Mesenchymal stem cell (in vitro differentiated cells and primary cell): ENCODE results near the gene ACACB.
A peak's percentile ranks its signal among the peaks of the same experiment; 100 is the strongest.

ENCODE experiments used
- DNase-seq: peaks from one replicate; pipeline ENCODE4 v3.0.0-alpha.2; 2013
- H2AFZ ChIP-seq: one replicate; pipeline ENCODE4 v1.6.1; 2013; ENCODE audit warnings: low read depth, mild to moderate bottlenecking, control low read depth, inconsistent platforms, low read length, moderate library complexity
- H2AK5ac ChIP-seq: 2 replicates; pipeline ENCODE4 v1.6.1; 2013; ENCODE audit warnings: low read length, moderate library complexity, mild to moderate bottlenecking, inconsistent platforms; ENCODE audit not compliant: severe bottlenecking
- H2BK120ac ChIP-seq: one replicate; pipeline ENCODE4 v1.6.1; 2013; ENCODE audit warnings: low read depth, mild to moderate bottlenecking, inconsistent platforms, low read length, moderate library complexity
- H2BK12ac ChIP-seq, 2 experiments: one replicate each; pipeline ENCODE4 v1.6.1; 2013; ENCODE audit warnings: inconsistent platforms in 2 of 2, low read length in 2 of 2, mild to moderate bottlenecking in 2 of 2, moderate library complexity in 2 of 2, control low read depth in 1 of 2
- H2BK15ac ChIP-seq: one replicate; pipeline ENCODE4 v1.6.1; 2013; ENCODE audit warnings: mild to moderate bottlenecking, low read depth, inconsistent platforms; ENCODE audit not compliant: poor library complexity, severe bottlenecking
- H2BK5ac ChIP-seq: 2 replicates; pipeline ENCODE4 v1.6.1; 2013; ENCODE audit warnings: low read depth, mild to moderate bottlenecking, low read length, control low read depth, inconsistent platforms; ENCODE audit not compliant: poor library complexity, severe bottlenecking
- H3K14ac ChIP-seq, 2 experiments: one replicate each; pipeline ENCODE4 v1.6.1; 2013; ENCODE audit warnings: inconsistent platforms in 2 of 2, low read length in 2 of 2, control low read depth in 1 of 2, mild to moderate bottlenecking in 1 of 2, moderate library complexity in 1 of 2
- H3K18ac ChIP-seq, 2 experiments: one replicate each; pipeline ENCODE4 v1.6.1; 2013; ENCODE audit warnings: inconsistent platforms in 2 of 2, low read length in 2 of 2, control low read depth in 1 of 2, low read depth in 1 of 2, mild to moderate bottlenecking in 1 of 2
- H3K23ac ChIP-seq, 2 experiments: one replicate each; pipeline ENCODE4 v1.6.1; 2013; ENCODE audit warnings: inconsistent platforms in 2 of 2, low read length in 2 of 2, mild to moderate bottlenecking in 2 of 2, moderate library complexity in 2 of 2, control low read depth in 1 of 2
- H3K27ac ChIP-seq: 2 replicates; pipeline ENCODE4 v1.5.1; 2013; ENCODE audit warnings: mild to moderate bottlenecking, moderate library complexity, low read length, control low read depth, inconsistent platforms; ENCODE audit not compliant: poor library complexity, severe bottlenecking
- H3K27me3 ChIP-seq, 2 experiments: 2 replicates each; pipeline versions ENCODE4 v1.6.1 to v1.7.0; 2013; ENCODE audit warnings: low read length in 2 of 2, mild to moderate bottlenecking in 2 of 2, moderate library complexity in 2 of 2, control low read depth in 1 of 2, inconsistent platforms in 1 of 2; ENCODE audit not compliant: control insufficient read depth in 1 of 2, insufficient read depth in 1 of 2
- H3K36me3 ChIP-seq, 2 experiments: 2 replicates each; pipeline versions ENCODE4 v1.6.1 to v1.7.0; 2013; ENCODE audit warnings: low read length in 2 of 2, control low read depth in 1 of 2, inconsistent platforms in 1 of 2, low read depth in 1 of 2, mild to moderate bottlenecking in 1 of 2; ENCODE audit not compliant: insufficient read depth in 2 of 2, control insufficient read depth in 1 of 2
- H3K4ac ChIP-seq, 2 experiments: one replicate each; pipeline ENCODE4 v1.6.1; 2013; ENCODE audit warnings: inconsistent platforms in 2 of 2, low read length in 2 of 2, mild to moderate bottlenecking in 2 of 2, moderate library complexity in 2 of 2, control low read depth in 1 of 2, low read depth in 1 of 2
- H3K4me1 ChIP-seq: 2 replicates; pipeline ENCODE4 v1.6.1; 2013; ENCODE audit warnings: low read depth, low read length, control low read depth; ENCODE audit not compliant: control insufficient read depth, insufficient read depth
- H3K4me2 ChIP-seq: 2 replicates; pipeline ENCODE4 v1.6.1; 2013; ENCODE audit warnings: low read length, mild to moderate bottlenecking, inconsistent platforms; ENCODE audit not compliant: poor library complexity, severe bottlenecking
- H3K4me3 ChIP-seq, 2 experiments: 2 replicates each; pipeline versions ENCODE4 v1.5.1 to v1.7.0; 2013; ENCODE audit warnings: low read length in 2 of 2, mild to moderate bottlenecking in 2 of 2, control low read depth in 1 of 2, low read depth in 1 of 2; ENCODE audit not compliant: insufficient read depth in 1 of 2
- H3K79me1 ChIP-seq: replicated peaks from 2 replicates; pipeline ENCODE4 v1.6.1; 2013; ENCODE audit warnings: mild to moderate bottlenecking, control low read depth, low read length, inconsistent platforms; ENCODE audit not compliant: poor library complexity, severe bottlenecking
- H3K9ac ChIP-seq: 2 replicates; pipeline ENCODE4 v1.7.0; 2013; ENCODE audit warnings: mild to moderate bottlenecking, low read length, moderate library complexity
- H3K9me3 ChIP-seq: 2 replicates; pipeline ENCODE4 v1.7.0; 2013; ENCODE audit warnings: mild to moderate bottlenecking, low read length; ENCODE audit not compliant: control insufficient read depth
- H4K8ac ChIP-seq: one replicate; pipeline ENCODE4 v1.6.1; 2013; ENCODE audit warnings: inconsistent platforms, mild to moderate bottlenecking, low read length, moderate library complexity
- H4K91ac ChIP-seq: one replicate; pipeline ENCODE4 v1.6.1; 2013; ENCODE audit warnings: mild to moderate bottlenecking, low read length, inconsistent platforms
- WGBS: methylation state at CpG from one replicate; pipeline ENCODE4 v1.1.7; 2013; ENCODE audit warnings: mixed read lengths; 5-methylcytosine and 5-hydroxymethylcytosine counted together

ACACB gene

GRCh38 chr12:109089683-109090082, 26.7 kb upstream of the ACACB start:
- Histone ChIP-seq H3K9ac (no peak overlapping the region), H3K14ac (no peak overlapping the region), H3K36me3 (peaks cover 33 to 64% of the 10 kb centered on the region in 2 experiments), H2AFZ (no peak overlapping the region), H2BK120ac (no peak overlapping the region), H3K79me1 (peaks cover 17% of the 10 kb centered on the region), H2BK5ac (no peak overlapping the region), H3K27me3 (no peaks in the 10 kb centered on the region), H3K4me2 (no peak overlapping the region), H2AK5ac (no peak overlapping the region), H3K18ac (no peak overlapping the region), H3K4me1 (peaks cover 13% of the 10 kb centered on the region), H2BK15ac (no peak overlapping the region), H2BK12ac (no peak overlapping the region), H3K23ac (no peak overlapping the region), H3K27ac (no peak overlapping the region), H4K91ac (no peak overlapping the region), H3K4ac (no peak overlapping the region), H3K4me3 (no peak overlapping the region), H3K9me3 (no peaks in the 10 kb centered on the region), H4K8ac (no peak overlapping the region)
- WGBS: 98% methylated on average over 6 of the region's 7 CpGs
- DNase-seq: no peak

DNA sequence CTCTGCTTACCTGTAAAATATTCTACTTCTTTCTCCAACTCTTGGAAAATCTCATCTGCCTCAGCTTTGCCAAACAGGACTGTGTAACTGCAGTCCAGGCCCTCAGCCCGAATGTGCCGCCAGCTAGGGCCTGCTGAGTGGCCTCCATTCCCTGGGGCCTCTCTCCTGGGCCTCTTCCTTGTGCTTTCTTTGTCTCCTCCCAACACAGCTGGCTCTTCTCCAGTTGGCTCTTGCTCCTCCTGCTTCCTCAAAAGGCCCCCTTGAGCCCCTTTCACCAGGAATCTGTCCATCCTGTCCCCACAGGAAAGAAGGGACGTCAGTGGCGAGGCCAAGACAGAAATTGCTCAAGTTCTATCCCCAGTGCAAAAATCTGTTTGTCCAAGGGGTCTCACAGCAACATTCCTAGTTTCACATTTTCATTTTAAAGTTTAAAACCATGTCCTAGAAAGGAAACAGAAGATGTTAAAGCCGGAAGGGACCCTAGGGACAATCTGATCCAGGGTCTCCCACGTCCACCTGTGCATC, 23.8 kb upstream of the ACACB start:
- Histone ChIP-seq H2BK5ac (no peak overlapping the region), H3K9me3 (no peaks in the 10 kb centered on the region), H3K36me3 (peaks cover 22 to 35% of the 10 kb centered on the region in 2 experiments), H3K4me3 (peak overlapping the region in 1 of 2 experiments; percentile 95), H4K91ac (no peak overlapping the region), H2BK120ac (no peak overlapping the region), H4K8ac (no peak overlapping the region), H2BK15ac (no peak overlapping the region), H2AK5ac (peak overlapping the region; percentile 8), H3K4me1 (peaks cover 18% of the 10 kb centered on the region), H3K23ac (no peak overlapping the region), H3K4ac (peak overlapping the region in 1 of 2 experiments; percentile 93), H2AFZ (no peak overlapping the region), H3K9ac (peak overlapping the region; percentile 91), H3K79me1 (peaks cover 17% of the 10 kb centered on the region), H3K14ac (no peak overlapping the region), H3K27me3 (no peaks in the 10 kb centered on the region), H3K18ac (no peak overlapping the region), H3K4me2 (peak overlapping the region; percentile 38), H3K27ac (no peak overlapping the region), H2BK12ac (no peak overlapping the region)
- WGBS: 95% methylated on average over 6 of the region's 6 CpGs
- no peak for DNase-seq

GRCh38 chr12:109093022-109093918, 23.1 kb upstream of the ACACB start, which contains the start of gene ALKBH2:
Gene ALKBH2 (minus strand): TSS chr12:109093472. CDS start chr12:109092786, 686 bp downstream.
- H4K91ac ChIP-seq: peak within 1 kb of the TSS; percentile 0
- H3K9ac ChIP-seq: peak within 1 kb of the TSS; percentile 91
- peaks cover 20 to 28% of the 10 kb centered on the region in 2 experiments for H3K36me3 ChIP-seq
- peak within 1 kb of the TSS; percentile 38 for H3K4me2 ChIP-seq
- no peak within 1 kb of the TSS for H2BK15ac ChIP-seq
- peaks cover 17% of the 10 kb centered on the region for H3K79me1 ChIP-seq
- peak within 1 kb of the TSS; percentile 8 for H2AK5ac ChIP-seq
- peak within 1 kb of the TSS; percentile 67 to 93 for H3K18ac ChIP-seq
- WGBS: 22% methylated on average over 44 of the region's 45 CpGs
- H2BK120ac ChIP-seq: no peak within 1 kb of the TSS
- H3K27ac ChIP-seq: no peak within 1 kb of the TSS
- no peak within 1 kb of the TSS for H3K23ac ChIP-seq
- peak within 1 kb of the TSS in 1 of 2 experiments; percentile 29 for H2BK12ac ChIP-seq
- H3K27me3 ChIP-seq: no peaks in the 10 kb centered on the region
- no peak within 1 kb of the TSS for H2BK5ac ChIP-seq
- no peaks in the 10 kb centered on the region for H3K9me3 ChIP-seq
- DNase-seq: peak; percentile 87
- H2AFZ ChIP-seq: peak within 1 kb of the TSS; percentile 99
- peak within 1 kb of the TSS; percentile 1 to 93 for H3K4ac ChIP-seq
- H4K8ac ChIP-seq: peak within 1 kb of the TSS; percentile 39
- H3K4me3 ChIP-seq: peak within 1 kb of the TSS; percentile 63 to 95
- H3K4me1 ChIP-seq: peaks cover 19% of the 10 kb centered on the region
- H3K14ac ChIP-seq: peak within 1 kb of the TSS in 1 of 2 experiments; percentile 48

GRCh38 chr12:109097140-109097434, 19.3 kb upstream of the ACACB start:
- Histone ChIP-seq H3K14ac (no peak overlapping the region), H2BK12ac (no peak overlapping the region), H3K4me3 (peak overlapping the region; percentile 71 to 75), H3K9me3 (no peaks in the 10 kb centered on the region), H3K27ac (no peak overlapping the region), H2AFZ (peak overlapping the region; percentile 3), H2AK5ac (no peak overlapping the region), H4K91ac (no peak overlapping the region), H3K4me2 (peak overlapping the region; percentile 100), H4K8ac (no peak overlapping the region), H2BK5ac (no peak overlapping the region), H3K79me1 (peaks cover 24% of the 10 kb centered on the region), H3K27me3 (no peaks in the 10 kb centered on the region), H3K18ac (no peak overlapping the region), H3K4me1 (peaks cover 18% of the 10 kb centered on the region), H2BK15ac (no peak overlapping the region), H3K23ac (no peak overlapping the region), H2BK120ac (no peak overlapping the region), H3K9ac (peak overlapping the region; percentile 49), H3K36me3 (peaks cover 11 to 17% of the 10 kb centered on the region in 2 experiments), H3K4ac (no peak overlapping the region)
- 49% methylated on average over 11 of the region's 11 CpGs for whole genome bisulfite sequencing
- no peak for DNase-seq
